Thyroid gland (tissue), 4 donors: Measurements from ENCODE around the gene GLI3. TPM values are rescaled to one million over a fixed set of nuclear protein-coding genes. Genes with fewer than 3 reads are reported as not detected.

Experiments used
- DNase-seq, 2 donors: peaks; one replicate each; pipeline ENCODE4 v3.0.0-alpha.2; 2019
- H3K27ac ChIP-seq, 3 donors: fragments of 200-600 bp; sonication (generic); 1 replicate in 2 of 3; 2 replicates in 1 of 3; pipeline ENCODE4 v1.5.1; 2016 to 2019; ENCODE audit warnings: mild to moderate bottlenecking in 1 of 3, moderate library complexity in 1 of 3
- H3K27me3 ChIP-seq: fragments of 200-600 bp; sonication (generic); one replicate; pipeline ENCODE4 v1.5.1; 2019
- H3K36me3 ChIP-seq, 2 donors: fragments of 200-600 bp; sonication (generic); one replicate each; pipeline ENCODE4 v1.5.1; 2016 to 2019
- H3K4me1 ChIP-seq, 2 donors: fragments of 200-600 bp; sonication (generic); one replicate each; pipeline ENCODE4 v1.5.1; 2017 to 2019
- H3K4me3 ChIP-seq, 3 donors: fragments of 200-600 bp; sonication (generic); replicated peaks in 1 of 3; 1 replicate in 2 of 3; 2 replicates in 1 of 3; pipeline ENCODE4 v1.5.1; 2016; ENCODE audit warnings: mild to moderate bottlenecking in 1 of 3
- H3K9me3 ChIP-seq: fragments of 200-600 bp; sonication (generic); one replicate; pipeline ENCODE4 v1.5.1; 2017
- POLR2A ChIP-seq, 2 donors: fragments of 450-650 bp; IDR thresholded peaks; one replicate each; pipeline ENCODE4 v1.6.1; 2017; ENCODE audit warnings: antibody characterized with exemption in 2 of 2, mild to moderate bottlenecking in 2 of 2, moderate library complexity in 1 of 2
- WGBS, 2 donors: methylation state at CpG; one replicate each; pipeline ENCODE4 v1.1.5; 2017; 5-methylcytosine and 5-hydroxymethylcytosine counted together
- intact Hi-C: fragments of 100-400 bp; cut with DNase I; formaldehyde crosslinking; loops from one replicate; pipeline ENCODE4 v1.15.1; 2023
- total RNA-seq, 4 donors: library from RNA; depleted of rRNA; stranded (reverse); fragments of >200 nt; gene quantifications; one replicate each; pipeline ENCODE4 v1.2.3, GENCODE V29; 2016
- TF ChIP-seq, protein P1 (sequence below), 6 experiments: fragments of 200-600 bp in 3 of 6; fragments of 450-650 bp in 3 of 6; sonication (generic) in 3 of 6; IDR thresholded peaks; one replicate each; pipeline ENCODE4 v1.5.1; 2016 to 2019; ENCODE audit warnings: antibody characterized with exemption in 6 of 6, mild to moderate bottlenecking in 2 of 6, inconsistent platforms in 1 of 6, moderate library complexity in 1 of 6

The GLI3 gene
- total RNA-seq, 4 donors from 2014 or later, result 10.1 to 15.6 (median 13.6) TPM

DNA sequence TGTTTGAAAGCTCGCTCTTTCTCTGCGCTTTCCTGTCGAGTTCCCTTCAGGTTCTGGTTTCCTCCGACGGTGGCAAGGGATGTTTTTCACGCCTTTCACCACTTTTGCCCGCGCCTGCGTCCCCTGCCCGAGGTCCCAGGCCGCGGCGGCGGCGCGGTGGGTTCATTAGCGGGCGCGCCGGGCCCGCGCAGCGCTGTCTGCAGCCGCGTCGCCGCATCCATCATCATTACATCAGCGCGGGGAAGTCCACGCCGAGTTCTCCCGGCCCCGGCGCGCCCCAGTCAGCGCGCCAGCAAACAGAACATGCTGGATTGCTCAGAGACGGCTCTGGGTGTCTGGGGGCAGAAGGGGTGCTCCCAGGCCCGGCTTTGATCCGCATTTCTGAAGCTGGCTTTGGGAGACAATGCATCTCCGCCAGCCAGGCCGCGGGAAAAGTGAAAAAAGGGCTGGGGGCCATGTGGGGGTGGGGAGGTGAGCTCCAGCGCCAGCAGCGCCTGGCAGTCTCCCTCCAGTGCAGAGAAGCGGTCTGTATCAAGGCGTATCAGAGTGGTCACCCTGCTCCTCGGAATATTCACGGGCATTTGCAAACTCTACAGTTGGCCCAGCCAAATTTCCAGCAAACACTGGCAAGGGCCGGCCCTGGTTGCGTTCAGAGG is 8.9 kb downstream of the GLI3 start:
- DNase-seq, result no peak
- Histone ChIP-seq H3K9me3 (no peaks in the 10 kb centered on the region), H3K36me3 (no peaks in the 10 kb centered on the region), H3K27me3 (no peaks in the 10 kb centered on the region), H3K27ac (no peak overlapping the region), H3K4me1 (peaks cover 14 to 20% of the 10 kb centered on the region in 2 donors), H3K4me3 (no peak overlapping the region)
- 53 to 67% methylated on average over 51 of the region's 51 CpGs for WGBS, 2 donors
- TF ChIP-seq POLR2A (IDR thresholded peaks at IDR 0.05), result no peak
- TF ChIP-seq, protein P1, sequence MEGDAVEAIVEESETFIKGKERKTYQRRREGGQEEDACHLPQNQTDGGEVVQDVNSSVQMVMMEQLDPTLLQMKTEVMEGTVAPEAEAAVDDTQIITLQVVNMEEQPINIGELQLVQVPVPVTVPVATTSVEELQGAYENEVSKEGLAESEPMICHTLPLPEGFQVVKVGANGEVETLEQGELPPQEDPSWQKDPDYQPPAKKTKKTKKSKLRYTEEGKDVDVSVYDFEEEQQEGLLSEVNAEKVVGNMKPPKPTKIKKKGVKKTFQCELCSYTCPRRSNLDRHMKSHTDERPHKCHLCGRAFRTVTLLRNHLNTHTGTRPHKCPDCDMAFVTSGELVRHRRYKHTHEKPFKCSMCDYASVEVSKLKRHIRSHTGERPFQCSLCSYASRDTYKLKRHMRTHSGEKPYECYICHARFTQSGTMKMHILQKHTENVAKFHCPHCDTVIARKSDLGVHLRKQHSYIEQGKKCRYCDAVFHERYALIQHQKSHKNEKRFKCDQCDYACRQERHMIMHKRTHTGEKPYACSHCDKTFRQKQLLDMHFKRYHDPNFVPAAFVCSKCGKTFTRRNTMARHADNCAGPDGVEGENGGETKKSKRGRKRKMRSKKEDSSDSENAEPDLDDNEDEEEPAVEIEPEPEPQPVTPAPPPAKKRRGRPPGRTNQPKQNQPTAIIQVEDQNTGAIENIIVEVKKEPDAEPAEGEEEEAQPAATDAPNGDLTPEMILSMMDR (IDR thresholded peaks at IDR 0.05), result no peak
- intact Hi-C loops, result loop anchor here (5.0 kb wide), 1 partner anchor 66 kb away; no protein-coding TSS in a partner anchor

DNA sequence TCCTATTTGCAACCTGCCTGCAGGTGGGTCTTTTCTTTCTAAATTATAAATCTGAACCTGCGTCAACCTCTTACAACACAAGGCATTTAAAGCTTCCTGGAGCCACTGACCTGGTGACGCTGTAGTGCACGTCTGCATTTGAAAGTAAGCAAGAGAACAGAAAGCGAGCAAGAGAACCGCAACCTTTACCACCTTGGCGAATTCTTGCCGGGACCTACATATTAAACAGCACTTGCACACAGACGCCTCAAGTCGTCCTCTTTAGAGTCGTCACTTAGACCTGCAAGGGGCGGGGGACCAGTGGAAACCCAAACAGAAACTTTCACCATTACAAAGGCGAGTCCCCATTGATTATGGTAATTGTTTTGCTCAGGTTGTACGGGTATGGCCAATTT is 9.5 kb downstream of the GLI3 start:
- 82 to 91% methylated on average over 13 of the region's 13 CpGs for WGBS, 2 donors
- H3K9me3 ChIP-seq, result no peaks in the 10 kb centered on the region
- no peak for TF ChIP-seq POLR2A (IDR thresholded peaks at IDR 0.05)
- TF ChIP-seq, protein P1 (IDR thresholded peaks at IDR 0.05), result no peak
- no peak overlapping the region for H3K27ac ChIP-seq
- no peaks in the 10 kb centered on the region for H3K27me3 ChIP-seq
- peaks cover 14 to 16% of the 10 kb centered on the region in 2 donors for H3K4me1 ChIP-seq
- intact Hi-C loops, result loop anchor here (5.0 kb wide), 1 partner anchor 65 kb away; no protein-coding TSS in a partner anchor
- no peak for DNase-seq
- no peaks in the 10 kb centered on the region for H3K36me3 ChIP-seq
- H3K4me3 ChIP-seq, result no peak overlapping the region

DNA sequence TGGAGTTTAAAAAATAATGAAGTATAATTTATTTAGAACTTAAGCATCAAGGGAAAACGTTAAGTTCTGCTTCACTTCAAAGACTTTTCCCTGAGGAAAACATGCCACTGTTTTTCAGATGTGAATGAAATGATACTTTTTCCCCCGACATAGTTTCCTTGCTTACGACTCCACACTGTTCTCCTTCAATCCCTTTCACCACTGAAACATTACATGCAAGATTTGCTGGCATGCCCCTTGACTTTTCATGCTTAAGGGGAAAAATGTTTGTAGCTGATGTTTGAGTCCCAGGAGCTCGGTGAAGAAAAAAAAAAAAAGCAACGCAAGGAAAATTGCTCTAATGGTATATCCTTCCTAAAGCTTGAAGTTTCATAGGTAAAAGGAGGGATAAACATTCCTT is 10.0 kb downstream of the GLI3 start:
- Histone ChIP-seq H3K9me3 (no peaks in the 10 kb centered on the region), H3K27me3 (no peaks in the 10 kb centered on the region), H3K4me1 (peaks cover 16% of the 10 kb centered on the region in 2 donors), H3K27ac (no peak overlapping the region), H3K36me3 (no peaks in the 10 kb centered on the region), H3K4me3 (no peak overlapping the region)
- DNase-seq, result no peak
- intact Hi-C loops, result loop anchor here (5.0 kb wide), 1 partner anchor 65 kb away; no protein-coding TSS in a partner anchor
- WGBS, 2 donors, result 68 to 78% methylated on average over 5 of the region's 5 CpGs
- TF ChIP-seq POLR2A (IDR thresholded peaks at IDR 0.05), result no peak
- TF ChIP-seq, protein P1 (IDR thresholded peaks at IDR 0.05), result no peak

DNA sequence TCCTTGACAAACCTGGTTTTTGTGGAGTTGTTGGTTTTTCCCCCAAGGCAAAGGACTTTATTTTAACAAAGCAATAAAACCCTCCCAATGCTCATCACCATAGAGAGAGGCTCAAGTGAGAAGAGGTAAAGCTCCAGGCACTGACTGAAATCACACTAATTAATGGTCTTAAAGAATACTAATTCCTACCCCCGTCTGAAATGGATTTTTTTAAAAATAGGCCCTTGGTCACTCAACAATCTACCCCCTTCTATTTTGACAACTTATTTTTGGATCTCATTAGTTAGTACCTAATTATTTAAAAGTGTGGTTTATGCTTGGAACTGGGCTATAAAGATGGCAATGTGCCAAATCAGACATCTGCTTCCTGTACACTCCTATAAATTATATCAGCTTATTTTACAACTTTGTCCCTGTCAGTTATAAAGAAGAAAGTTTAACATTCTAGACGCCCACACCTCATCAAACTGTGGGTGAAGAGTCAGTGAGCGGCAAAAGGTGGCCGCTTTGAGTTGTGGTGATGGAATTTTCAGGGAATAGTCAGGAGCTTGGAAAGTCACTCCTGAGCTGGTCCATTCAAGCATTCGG is 10.6 kb downstream of the GLI3 start:
- Histone ChIP-seq H3K9me3 (no peaks in the 10 kb centered on the region), H3K27me3 (no peaks in the 10 kb centered on the region), H3K4me1 (peaks cover 13% of the 10 kb centered on the region in 2 donors), H3K36me3 (no peaks in the 10 kb centered on the region), H3K27ac (no peak overlapping the region), H3K4me3 (no peak overlapping the region)
- 79 to 87% methylated on average over 5 of the region's 5 CpGs for WGBS, 2 donors
- no peak for TF ChIP-seq POLR2A (IDR thresholded peaks at IDR 0.05)
- TF ChIP-seq, protein P1 (IDR thresholded peaks at IDR 0.05), result no peak
- no peak for DNase-seq
- intact Hi-C loops, result loop anchor here (5.0 kb wide), 1 partner anchor 64 kb away; no protein-coding TSS in a partner anchor

DNA sequence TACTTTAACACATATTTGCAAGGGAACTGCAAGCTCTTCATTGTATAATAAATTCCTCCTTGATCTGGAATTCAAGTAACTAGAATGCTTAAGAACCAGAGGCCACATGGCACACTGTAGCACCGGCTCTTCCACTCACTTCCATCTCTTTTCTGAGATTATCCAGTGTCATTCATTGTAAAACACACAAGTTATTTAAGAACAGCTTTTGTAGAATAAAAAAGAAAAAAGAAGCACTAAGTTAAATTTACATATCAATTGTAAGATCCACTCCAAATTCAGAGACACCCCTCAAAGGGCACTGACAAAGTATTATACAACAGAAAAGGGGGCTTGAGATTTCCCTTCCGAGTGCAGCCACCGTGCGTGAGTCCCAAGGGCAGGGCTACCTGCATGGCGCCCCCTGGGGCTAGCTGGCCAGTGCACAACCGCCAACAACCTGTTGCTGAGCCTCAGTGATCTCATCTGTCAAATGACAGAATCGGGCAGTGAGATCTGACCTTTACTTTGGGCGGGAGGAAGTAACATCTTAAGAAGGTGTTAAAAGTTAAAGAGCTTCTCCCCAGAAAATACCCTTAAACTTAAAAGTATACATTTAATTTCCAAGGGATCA is 12.5 kb downstream of the GLI3 start:
- Histone ChIP-seq H3K27me3 (no peaks in the 10 kb centered on the region), H3K27ac (no peak overlapping the region), H3K36me3 (no peaks in the 10 kb centered on the region), H3K4me1 (peaks cover 14 to 19% of the 10 kb centered on the region in 2 donors), H3K4me3 (no peak overlapping the region), H3K9me3 (no peaks in the 10 kb centered on the region)
- WGBS, 2 donors, result 80 to 93% methylated on average over 8 of the region's 8 CpGs
- no peak for DNase-seq
- no peak for TF ChIP-seq POLR2A (IDR thresholded peaks at IDR 0.05)
- TF ChIP-seq, protein P1 (IDR thresholded peaks at IDR 0.05), result no peak
- intact Hi-C loops, result loop anchor here (5.0 kb wide), 1 partner anchor 62 kb away; no protein-coding TSS in a partner anchor
